Neural cell (in vitro differentiated cells): ENCODE measurements around the gene PWWP2A.

Experiments used
- CTCF ChIP-seq: fragments of 450-650 bp; IDR thresholded peaks from 2 replicates; pipeline ENCODE4 v1.5.1; 2014; ENCODE audit warnings: antibody characterized with exemption, mild to moderate bottlenecking, moderate library complexity; ENCODE audit not compliant: poor library complexity, severe bottlenecking
- EP300 ChIP-seq: fragments of 450-650 bp; conservative IDR thresholded peaks from 2 replicates; pipeline ENCODE4 v1.6.1; 2014; ENCODE audit warnings: antibody characterized with exemption, mild to moderate bottlenecking, moderate library complexity; ENCODE audit not compliant: poor library complexity, severe bottlenecking
- EZH2 ChIP-seq: fragments of 200-600, 300-800 bp; shearing (Covaris generic), sonication (generic); IDR thresholded peaks from 2 replicates; pipeline ENCODE4 v1.6.1; 2014; ENCODE audit warnings: antibody characterized with exemption, low read length, borderline replicate concordance, mild to moderate bottlenecking; ENCODE audit not compliant: insufficient read depth, poor library complexity, severe bottlenecking
- MXI1 ChIP-seq: fragments of 450-650 bp; conservative IDR thresholded peaks from 2 replicates; pipeline ENCODE4 v1.6.1; 2014; ENCODE audit warnings: antibody characterized with exemption, mild to moderate bottlenecking; ENCODE audit not compliant: poor library complexity, severe bottlenecking
- POLR2AphosphoS5 ChIP-seq: IDR thresholded peaks from 2 replicates; pipeline ENCODE4 v1.6.1; 2012
- RAD21 ChIP-seq: fragments of 450-650 bp; conservative IDR thresholded peaks from 2 replicates; pipeline ENCODE4 v1.6.1; 2014; ENCODE audit warnings: antibody characterized with exemption, mild to moderate bottlenecking, moderate library complexity
- REST ChIP-seq: IDR thresholded peaks from 2 replicates; pipeline ENCODE4 v1.6.1; 2012; ENCODE audit warnings: borderline replicate concordance
- SMC3 ChIP-seq: fragments of 450-650 bp; conservative IDR thresholded peaks from 2 replicates; pipeline ENCODE4 v1.6.1; 2014; ENCODE audit warnings: antibody characterized with exemption, mild to moderate bottlenecking, moderate library complexity; ENCODE audit not compliant: poor library complexity
- TAF1 ChIP-seq: IDR thresholded peaks from 2 replicates; pipeline ENCODE4 v1.6.1; 2012; ENCODE audit warnings: low read depth

- TF ChIP-seq CTCF (no peak), TAF1 (no peak), MXI1 (no peak), POLR2AphosphoS5 (no peak), EP300 (no peak), REST (no peak), EZH2 (no peak), RAD21 (no peak), SMC3 (no peak)
Measured at GRCh38 chr5:160075073-160075472, 44.2 kb downstream of the PWWP2A start.
